HG02973 (cell line): ENCODE results near the gene NFS1.
"Not testable (repeated sequence)": the region's sequence is repeated elsewhere in the genome, so short reads cannot be mapped to it uniquely, and the experiment has no call there.

Source experiments
- ATAC-seq: cut with Tn5 transposase; IDR thresholded peaks from one replicate; pipeline ENCODE4 v1.9.1; 2021; ENCODE audit warnings: moderate library complexity; ENCODE audit not compliant: unreplicated experiment

Gene NFS1

DNA sequence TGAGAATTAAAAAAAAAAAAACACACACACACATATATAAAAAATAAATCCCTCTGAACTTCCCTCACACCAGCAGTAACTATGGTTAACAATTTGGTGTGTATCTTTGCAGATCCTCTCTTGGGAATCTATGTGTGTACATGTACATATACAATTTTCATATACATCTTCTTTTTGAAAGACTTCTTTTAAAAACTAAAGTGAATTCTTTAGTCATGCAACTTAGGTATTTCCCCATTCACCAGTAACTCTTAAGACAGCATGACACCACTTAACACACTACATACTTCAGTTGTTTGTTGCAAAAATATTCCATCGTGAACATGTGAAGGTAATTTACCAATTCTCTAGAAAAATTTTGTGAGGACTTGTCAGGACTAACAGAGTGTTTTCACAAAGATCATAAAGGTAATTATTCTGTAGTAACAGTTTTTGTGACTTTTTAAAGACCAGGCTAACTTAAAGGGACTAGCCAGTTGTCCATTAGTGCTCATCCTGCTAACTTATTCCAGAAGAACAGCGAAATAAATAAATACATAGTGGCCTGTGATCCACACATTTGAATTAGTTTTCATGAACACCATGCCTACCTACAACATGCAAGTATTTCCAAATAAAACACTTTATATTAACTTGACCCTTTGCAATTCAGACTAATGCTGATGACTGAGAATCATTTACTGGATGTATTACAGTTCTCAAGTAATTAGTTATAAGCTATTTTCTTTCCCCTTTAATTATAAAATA lies 30.9 kb upstream of the NFS1 start:
- ATAC-seq = no peak

DNA sequence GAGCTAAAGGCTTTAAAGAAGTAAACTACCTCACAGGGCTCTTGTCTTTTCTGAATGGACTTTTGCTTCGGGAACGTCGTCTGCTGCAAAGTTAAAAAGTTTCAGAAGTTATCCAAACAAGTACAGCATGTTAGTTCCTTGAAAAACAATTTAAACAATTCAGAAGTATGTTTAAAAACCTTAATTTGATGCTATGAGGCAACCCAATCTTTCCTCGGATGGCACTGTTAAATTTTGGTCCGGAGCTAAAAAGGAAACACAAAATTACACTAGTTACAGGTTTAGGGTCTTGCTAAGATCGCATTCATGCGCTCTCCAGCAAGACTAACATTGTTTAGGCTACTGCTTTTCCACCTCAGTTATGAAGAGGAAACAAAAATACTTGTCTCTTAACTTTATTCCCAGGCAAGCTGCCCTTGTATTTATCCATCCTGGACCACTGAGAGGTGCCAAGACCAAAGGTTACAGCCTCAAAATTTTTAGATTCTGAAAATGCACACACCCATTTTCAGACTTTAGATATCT lies 30.2 kb upstream of the NFS1 start:
- no peak for ATAC-seq

DNA sequence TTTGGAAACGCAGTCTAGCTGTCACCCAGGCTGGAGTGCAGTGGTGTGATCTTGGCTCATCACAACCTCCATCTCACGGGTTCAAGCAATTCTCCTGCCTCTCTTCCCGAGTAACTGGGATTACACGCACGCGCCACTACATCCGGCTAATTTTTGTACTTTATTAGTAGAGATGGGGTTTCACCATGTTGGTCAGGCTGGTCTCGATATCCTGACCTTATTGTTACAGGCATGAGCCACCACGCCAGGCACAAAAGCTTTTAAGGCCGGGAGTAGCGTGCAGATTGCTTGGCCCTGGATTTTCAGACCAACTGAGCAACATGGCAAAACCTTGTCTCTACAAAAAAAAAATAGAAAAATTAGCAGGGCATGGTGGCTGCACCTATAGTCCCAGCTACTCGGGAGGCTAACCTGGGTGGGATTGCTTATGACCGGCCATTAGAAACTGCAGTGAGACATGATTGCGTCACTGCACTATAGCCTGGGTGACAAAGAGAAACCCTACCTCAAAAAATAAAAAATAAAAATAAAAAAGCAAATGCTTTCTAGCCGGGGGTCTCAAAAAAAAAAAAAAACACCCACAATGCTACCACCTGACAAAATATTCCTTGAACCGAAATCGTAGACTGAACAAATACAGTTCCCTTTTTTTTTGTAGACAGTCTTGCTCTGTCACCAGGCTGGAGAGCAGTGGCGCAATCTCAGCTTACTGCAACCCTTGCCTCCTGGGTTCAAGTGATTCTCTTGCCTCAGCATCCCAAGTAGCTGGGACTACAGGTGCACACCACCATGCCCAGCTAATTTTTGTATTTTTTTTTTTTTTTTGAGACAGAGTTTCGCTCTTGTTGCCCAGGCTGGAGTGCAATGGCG lies 27.9 kb upstream of the NFS1 start:
- no peak for ATAC-seq

DNA sequence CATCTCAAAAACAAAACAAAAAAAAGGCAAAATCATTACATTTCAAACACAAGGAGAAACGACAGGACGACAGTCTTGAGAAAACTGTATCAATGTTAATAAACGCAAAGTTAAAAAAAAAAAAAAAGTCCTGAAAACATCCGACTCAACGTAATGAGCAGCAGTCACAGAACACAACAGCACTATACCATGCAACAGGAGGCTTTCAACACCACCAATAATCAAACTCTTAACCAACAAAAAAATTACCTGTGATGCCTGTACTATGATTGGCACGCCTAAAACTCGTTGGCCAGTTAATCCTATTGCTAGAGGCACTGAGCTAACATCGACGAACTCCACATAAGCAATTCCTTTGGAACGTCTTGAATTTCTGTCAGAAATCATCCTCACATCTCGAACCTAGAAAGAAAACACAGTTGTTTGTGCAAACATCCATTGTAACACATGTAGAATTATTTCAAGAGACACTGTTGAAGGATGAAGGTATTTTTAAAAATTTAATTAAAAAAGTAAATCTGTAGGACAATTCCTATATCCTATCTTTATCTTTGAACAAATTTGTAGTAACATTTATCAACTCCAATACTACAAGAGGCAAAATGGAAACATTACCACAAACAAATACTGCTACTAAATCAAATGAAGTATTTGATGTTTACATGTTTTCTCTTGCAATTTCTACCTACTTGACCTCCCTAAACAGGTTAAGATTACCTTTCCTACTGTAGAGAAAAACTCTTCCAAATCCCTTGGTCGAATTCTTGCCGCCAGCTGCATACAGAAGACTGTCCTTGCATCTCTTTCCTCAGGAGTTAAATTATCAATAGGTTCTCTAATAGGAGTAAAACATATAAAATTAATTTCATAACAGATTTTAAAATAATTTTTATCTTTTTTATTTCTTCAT lies 25.4 kb upstream of the NFS1 start:
- no peak for ATAC-seq

DNA sequence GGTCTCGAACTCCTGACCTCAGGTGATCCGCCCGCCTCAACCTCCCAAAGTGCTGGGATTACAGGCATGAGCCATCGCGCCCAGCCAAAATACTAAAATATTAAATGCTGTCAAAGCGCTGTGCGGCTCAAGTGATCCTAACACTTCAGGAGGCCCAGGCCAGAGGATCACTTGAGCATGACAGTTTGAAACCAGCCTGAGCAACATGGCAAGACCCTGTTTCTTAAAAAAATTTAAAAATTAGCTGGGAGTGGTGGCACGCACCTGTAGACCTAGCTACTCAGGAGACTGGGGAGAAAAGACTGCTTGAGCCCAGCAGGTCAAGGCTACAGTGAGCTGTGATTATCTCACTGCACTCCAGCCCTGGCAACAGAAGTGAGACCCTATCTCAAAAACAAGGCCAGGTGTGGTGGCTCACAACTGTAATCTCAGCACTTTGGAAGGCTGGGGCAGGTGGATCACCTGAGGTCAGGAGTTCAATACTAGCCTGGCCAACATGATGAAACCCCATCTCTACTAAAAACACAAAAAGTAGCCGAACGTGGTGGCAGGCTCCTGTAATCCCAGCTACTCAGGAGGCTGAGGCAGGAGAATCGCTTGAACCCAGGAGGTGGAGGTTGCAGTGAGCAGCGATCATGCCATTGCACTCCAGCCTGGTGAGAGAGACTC lies 24.6 kb upstream of the NFS1 start:
- ATAC-seq = not testable (repeated sequence)

DNA sequence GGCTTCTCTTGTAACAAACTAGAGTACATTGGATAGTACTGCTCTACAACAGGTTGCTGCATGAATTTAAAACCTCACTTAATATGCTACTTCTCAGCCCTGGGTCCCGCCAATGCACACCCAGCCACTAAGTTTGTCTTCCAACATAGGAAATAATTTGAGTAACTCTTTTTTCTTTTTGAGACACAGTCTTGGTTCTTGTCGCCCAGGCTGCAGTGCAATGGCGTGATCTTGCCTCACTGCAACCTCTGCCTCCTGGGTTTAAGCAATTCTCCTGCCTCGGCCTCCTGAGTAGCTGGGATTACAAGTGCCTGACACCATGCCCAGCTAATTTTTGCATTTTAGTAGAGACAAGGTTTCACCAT lies 24.1 kb upstream of the NFS1 start:
- not testable (repeated sequence) for ATAC-seq

DNA sequence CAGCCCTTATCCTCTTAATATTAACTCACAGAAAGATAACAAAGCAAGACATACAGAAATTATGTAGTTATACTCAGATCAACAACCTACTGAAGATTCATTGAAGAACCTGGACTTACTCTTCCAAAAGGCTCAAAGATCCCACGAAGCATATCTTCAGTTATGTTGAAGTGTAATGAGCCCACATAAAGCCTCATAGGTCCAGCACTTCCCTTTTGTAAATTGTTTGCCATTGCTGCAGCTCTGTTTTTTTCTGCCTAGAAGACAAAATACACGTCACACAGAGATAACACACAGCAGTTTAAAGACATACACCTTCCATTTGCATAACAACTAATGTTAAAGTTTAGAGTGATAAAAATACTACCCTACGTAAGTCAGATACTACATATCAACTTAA lies 22.5 kb upstream of the NFS1 start:
- ATAC-seq = no peak

DNA sequence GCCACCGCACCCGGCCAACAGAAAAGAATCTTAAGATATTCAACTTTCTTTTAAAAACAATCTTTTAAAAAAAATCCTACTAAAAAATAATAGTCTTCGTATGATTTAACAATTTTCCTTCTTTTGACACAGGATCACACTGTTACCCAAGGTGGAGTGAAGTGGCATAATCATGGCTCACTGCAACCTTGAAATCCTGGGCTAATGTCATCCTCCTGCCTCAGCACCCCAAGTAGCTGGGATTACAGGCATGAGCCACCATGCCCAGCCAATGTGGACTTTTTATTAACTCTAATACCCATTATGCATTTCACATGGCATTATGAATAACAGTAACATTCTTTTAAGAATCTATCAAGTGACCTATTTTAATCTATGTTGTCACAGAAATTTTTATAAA lies 22.1 kb upstream of the NFS1 start:
- no peak for ATAC-seq

DNA sequence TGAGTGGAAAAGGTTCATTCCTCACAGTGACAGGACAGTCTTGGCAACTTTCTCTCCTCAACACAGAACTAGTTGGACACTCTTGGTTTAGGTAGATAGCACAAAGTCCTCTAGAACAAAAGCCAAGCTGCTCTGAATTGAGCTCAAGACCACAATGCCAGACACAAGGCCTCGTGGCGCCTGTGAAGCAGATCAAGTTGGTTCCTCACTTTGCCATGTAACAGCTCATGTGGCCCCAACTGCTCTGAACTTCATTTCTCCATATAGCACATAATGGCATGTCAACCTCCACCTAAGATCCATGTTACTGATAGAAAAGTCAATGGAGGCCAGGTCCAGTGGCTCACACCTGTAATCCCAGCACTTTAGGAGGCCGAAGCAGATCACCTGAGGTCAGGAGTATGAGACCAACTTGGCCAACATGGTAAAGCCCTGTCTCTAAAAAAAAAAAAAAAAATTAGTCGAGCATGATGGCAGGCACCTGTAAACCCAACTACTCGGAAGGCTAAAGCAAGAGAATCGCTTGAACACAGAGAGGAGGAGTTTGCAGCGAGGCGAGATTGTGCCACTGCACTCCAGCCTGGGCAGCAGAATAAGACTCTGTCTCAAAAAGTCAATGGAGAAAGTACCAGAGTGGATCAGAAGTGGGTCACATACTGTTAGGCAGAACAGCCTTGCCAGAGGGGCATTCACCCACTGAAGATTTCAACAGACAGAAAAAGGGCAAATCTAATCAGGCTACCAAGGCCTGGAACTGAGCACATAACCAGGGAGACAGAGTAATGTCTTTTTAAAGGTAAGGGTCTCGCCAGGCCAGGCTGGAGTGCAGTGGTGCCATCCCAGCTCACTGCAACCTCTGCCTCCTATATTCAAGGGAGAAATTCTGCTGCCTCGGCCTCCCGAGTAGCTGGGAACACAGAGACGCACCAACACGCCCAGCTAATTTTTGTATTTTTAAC lies 21.3 kb upstream of the NFS1 start:
- no peak for ATAC-seq

DNA sequence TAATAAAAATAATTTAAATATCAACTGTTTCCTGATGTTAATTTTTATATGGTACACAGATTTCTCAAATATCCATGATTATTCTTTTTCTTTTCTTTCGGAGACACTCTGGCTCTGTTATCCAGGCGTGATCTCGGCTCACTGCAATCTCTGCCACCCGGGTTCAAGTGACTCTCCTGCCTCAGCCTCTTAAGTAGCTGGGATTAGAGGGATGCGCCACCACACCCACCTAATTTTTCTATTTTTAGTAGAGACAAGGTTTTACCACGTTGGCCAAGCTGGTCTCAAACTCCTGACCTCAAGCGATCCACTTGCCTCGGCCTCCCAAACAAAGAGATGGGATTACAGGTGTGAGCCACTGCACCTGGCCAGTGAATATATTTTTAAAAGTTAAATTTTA lies 20.6 kb upstream of the NFS1 start:
- no peak for ATAC-seq

DNA sequence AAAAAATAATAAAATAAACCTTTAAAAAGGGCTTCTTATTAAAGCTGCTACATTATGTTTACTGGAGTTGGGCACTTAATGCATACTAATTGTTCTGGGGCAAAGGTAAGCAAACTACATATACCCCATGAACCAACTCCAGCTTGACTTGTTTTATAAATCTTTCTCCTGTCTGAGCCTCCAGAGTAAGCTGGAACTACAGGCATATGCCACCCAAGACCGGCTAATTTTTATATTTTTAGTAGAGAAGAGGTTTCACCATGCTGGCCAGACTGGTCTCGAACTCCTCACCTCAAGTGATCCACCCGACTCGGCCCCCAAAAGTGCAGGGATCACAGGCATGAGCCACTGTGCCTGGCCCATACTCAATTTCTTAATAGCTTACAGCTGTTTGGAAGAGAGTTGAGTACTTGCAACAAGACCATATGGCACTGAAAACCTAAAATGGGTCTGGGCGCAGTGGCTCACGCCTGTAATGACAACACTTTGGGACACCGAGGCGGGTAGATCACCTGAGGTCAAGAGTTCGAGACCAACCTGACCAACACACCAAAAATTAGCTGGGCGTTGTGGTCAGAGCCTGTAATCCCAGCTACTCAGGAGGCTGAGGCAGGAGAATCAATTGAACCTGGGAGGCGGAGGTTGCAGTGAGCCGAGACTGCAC lies 20.0 kb upstream of the NFS1 start:
- no peak for ATAC-seq

DNA sequence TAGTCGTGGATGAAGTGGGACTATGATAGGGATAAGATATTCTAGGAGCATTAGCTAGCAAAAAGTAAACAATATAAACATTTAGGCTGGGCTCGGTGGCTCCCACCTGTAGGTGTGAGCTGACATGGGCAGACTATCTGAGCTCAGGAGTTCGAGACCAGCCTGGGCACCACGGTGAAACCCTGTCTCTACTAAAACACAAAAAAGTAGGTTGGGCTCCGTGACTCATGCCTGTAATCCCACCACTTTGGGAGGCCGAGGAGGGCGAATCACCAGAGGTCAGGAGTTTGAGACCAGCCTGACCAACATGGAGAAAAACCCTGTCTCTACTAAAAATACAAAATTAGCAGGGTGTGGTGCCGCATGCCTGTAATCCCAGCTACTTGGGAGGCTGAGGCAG lies 19.2 kb upstream of the NFS1 start:
- ATAC-seq = not testable (repeated sequence)

DNA sequence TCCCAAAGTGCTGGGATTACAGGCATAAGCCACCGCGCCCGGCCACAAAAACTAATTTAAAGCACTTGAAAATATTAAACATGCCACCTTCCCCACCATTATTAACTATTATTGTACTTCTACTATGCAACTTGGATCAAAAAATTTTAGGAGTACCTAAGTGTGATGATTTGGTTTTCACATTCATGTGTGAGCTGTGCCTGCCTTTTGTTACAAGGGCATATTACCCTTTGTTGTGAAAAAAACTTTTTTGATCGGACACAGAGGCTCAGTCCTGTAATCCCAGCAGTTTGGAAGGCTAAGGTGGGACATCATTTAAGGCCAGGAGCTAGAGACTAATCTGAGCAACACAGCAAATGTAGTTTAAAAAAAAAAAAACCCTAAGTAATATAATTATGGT lies 17.2 kb upstream of the NFS1 start:
- no peak for ATAC-seq

DNA sequence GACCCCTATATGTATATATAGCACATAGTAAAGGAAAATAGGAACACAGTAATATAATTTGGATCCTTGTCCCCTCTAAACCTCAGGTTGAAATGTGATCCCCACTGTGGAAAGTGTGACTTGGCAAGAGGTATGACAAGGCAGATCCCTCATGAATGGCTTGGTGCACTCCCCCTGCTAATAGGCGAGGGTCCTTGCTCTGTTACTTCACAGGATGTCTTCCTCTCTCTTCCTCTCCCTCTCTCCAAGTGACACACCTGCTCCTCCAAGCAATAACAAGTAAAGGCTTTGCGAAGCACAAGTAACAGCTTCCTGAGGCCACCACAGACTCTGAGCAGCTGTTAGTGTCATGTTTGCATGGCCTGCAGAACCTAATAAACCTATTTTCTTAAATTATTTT lies 16.5 kb upstream of the NFS1 start:
- ATAC-seq = no peak

DNA sequence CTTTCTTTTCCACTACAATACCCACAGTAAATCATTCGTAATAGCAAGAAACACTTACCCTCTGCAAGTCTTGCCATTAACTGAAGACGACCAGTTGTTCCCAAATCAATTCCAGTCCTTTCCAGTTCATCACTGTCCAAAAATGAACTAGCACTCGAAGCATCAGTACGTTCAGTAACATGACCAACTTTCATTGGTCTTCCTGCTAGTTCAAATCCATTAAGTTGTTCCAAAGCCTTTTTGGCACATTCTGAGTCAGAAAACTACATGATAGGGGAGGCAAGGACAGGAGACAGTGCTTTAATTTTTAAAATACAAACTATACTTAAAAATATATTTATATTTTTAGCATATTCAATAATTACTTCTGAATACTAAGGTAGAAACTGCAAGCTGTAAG lies 15.0 kb upstream of the NFS1 start:
- no peak for ATAC-seq

DNA sequence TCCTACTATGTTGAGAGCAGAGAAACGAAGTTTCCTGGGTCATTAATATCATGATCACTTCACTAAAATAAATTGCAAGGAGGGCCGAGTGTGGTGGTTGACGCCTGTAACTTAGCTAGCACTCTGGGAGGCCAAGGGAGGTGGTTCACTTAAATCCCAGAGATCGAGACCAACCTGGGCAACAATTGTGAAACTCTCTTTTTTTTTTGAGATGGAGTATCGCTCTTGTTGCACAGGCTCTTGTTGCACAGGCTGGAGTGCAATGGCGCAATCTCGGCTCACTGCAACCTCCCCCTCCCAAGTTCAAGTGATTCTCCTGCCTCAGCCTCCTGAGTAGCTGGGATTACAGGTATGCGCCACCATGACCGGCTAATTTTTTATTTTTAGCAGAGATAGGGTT lies 14.0 kb upstream of the NFS1 start:
- not testable (repeated sequence) for ATAC-seq

DNA sequence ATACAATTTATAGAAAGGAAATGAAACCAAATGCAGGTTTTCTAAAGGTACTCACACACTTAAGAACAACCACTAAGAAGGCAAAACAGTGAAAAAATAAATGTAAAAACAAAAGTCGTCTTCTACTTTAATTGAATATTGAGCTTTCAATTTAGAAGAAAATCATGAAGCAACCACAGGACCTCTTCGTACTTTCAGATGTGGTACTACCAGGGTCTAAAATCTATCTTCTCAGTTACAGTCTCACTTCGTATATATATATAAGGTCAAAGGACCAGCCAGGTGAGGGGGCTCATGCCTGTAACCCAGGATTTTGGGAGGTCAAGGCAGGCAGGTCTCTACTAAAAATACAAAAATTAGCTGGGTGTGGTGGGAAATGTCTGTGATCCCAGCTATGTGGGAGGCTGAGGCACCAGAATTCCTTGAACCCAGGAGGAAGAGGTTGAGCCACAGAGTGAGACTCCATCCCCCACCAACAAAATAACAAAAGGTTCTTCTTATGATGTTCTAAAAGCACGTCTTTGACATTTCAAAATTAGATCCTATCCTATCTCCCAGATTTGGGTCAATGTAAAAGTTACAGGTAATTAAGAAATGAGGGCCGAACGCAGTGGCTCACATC lies 12.5 kb upstream of the NFS1 start:
- ATAC-seq = no peak

DNA sequence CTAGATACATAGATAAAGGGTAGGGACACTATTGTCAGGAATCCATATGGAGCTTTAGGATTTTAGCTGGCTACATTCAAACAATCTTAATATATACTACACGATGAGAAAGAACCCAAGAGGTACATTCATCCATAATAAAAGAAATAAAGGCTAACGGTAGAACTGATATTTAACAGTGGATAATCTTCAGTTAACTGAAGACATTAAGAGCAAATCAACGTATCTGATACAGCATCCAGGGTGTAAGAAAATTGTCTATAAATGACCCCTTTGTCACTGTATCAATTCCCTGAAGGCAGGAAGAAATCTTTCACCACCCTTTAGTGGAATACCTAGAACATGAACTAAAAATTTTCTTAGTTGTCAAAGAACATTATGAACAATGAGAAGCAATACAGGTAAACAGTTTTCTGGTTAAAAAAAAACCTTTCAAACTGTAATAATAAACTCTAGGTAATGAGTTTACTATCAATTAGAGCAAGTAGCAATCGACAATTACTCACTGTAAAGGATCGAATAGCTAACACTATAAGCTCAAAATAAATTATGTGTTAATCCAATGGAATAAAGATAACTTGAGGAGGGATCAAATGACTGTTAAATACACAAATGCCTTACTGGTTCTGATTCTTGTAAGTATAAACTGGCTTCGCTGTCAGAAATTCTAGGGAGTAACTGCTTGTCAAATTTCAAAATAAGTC lies 11.9 kb upstream of the NFS1 start:
- no peak for ATAC-seq
